Measurements from ENCODE around the gene DNAH2. TPM values are rescaled to one million over a fixed set of nuclear protein-coding genes. Genes with fewer than 3 reads are reported as not detected.

The DNAH2 gene, protein sequence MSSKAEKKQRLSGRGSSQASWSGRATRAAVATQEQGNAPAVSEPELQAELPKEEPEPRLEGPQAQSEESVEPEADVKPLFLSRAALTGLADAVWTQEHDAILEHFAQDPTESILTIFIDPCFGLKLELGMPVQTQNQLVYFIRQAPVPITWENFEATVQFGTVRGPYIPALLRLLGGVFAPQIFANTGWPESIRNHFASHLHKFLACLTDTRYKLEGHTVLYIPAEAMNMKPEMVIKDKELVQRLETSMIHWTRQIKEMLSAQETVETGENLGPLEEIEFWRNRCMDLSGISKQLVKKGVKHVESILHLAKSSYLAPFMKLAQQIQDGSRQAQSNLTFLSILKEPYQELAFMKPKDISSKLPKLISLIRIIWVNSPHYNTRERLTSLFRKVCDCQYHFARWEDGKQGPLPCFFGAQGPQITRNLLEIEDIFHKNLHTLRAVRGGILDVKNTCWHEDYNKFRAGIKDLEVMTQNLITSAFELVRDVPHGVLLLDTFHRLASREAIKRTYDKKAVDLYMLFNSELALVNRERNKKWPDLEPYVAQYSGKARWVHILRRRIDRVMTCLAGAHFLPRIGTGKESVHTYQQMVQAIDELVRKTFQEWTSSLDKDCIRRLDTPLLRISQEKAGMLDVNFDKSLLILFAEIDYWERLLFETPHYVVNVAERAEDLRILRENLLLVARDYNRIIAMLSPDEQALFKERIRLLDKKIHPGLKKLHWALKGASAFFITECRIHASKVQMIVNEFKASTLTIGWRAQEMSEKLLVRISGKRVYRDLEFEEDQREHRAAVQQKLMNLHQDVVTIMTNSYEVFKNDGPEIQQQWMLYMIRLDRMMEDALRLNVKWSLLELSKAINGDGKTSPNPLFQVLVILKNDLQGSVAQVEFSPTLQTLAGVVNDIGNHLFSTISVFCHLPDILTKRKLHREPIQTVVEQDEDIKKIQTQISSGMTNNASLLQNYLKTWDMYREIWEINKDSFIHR (N-terminal part only)
- total RNA-seq, result 2.2 TPM

DNA sequence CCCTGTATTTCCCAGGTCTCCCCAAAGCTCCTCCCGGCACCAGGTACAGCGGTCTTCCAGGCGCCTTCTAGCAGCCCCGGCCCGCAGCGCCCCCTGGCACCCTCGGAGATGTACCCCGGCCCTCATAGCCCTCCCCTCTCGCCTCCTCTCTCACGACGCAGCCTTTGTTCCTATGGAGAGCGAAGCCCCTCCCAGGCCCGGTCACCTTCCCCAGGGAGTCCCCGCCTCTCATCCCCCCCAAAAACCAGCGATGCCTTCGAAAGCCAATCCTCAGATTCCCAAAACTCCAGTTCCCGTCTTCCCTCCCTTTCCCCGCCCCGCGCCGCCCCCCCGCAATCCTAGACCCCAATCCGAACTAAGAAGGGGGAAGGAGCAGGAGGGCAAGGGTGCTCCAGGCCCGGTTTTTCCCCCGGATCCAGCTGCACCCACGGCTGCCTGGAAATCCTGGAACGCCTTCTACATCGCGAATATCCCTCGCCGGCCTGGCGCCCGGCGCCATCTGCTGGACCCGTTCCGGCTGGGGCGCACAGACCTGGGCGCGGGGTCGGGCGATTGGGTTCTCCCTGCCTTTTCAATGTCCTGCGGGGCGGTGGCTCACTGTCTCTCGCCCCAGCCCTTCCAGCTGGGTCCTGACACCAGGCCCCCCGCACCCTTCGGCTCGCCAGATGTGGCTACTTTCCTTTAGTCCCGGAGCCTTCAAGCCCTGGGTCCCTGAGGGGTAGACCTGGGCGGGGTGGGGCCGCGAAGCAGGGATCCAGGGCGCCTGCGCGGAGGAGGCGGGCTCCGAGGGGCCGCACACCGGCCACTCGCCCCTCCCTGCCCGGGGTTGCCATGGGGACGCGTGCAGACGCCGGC is at the start of gene DNAH2:
DNAH2 (plus strand) TSS at position 844 of the 855 bp plus-strand sequence. CDS start 1,991 bp downstream, outside the sequence.

DNA sequence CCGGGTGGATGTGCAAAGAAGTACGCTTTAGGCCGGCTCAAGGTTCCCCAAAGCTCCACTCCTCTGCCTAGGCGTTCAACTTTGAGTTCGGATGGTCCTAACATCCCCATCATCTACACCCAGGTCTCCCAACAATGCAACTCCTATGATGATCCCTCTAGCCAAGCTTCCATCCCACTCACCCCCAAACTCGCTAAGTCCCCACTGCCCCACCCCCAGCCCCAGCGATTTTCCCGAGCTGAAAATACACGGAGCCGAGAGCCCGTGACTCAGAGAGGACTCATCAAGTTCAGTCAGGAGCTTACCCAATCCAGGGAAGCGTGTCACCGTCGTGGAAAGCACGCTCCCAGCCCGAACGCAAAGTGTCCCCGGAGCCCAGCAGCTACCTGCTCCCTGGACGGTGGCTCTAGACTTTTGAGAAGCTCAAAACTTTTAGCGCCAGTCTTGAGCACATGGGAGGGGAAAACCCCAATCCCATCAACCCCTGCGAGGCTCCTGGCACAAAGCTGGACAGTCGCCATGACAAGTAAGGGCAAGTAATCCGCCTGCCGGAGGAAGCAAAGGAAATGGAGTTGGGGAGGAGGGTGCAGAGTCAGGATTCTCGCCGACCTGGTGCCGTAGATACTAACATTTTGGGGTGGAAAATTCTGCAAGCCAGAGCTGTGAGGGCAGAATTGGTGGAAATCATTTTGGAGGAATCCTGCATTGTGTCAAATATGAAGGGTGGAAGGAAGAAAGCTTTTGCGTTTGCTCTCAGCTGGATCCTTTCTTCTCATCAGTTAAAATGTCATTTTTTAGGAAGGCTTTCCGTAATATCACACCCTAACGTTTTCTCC is 30.3 kb upstream of the DNAH2 start, which contains the start of gene TP53:
TP53 (minus strand) TSS at position 419 of the 836 bp plus-strand sequence. CDS start 10,896 bp downstream, outside the sequence.

DNA sequence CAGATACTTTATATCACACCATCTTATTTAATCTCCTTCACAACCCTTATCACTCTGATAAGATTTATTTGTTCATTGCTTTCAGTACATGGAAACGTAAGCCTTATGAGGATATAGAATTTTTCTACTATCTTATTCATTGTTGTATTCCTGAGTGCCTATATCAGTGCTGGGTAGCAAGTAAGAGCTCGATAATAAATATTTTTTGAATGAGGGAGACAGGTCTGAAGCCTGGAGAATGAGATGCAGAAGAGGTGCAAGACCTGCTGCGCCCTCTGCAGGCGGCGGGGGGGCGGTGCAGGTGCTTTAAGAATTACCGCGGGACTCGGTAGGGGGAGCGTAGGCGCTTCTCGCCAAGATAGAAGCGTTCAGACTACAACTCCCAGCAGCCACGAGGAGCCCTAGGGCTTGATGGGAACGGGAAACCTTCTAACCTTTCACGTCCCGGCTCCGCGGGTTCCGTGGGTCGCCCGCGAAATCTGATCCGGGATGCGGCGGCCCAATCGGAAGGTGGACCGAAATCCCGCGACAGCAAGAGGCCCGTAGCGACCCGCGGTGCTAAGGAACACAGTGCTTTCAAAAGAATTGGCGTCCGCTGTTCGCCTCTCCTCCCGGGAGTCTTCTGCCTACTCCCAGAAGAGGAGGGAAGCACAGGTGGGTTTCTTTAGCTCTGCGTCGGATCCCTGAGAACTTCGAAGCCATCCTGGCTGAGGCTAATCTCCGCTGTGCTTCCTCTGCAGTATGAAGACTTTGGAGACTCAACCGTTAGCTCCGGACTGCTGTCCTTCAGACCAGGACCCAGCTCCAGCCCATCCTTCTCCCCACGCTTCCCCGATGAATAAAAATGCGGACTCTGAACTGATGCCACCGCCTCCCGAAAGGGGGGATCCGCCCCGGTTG is 29.4 kb upstream of the DNAH2 start, which contains the start of gene WRAP53:
WRAP53 (plus strand) TSS at position 570 of the 900 bp plus-strand sequence; CDS start at position 742, 172 bp downstream.

DNA sequence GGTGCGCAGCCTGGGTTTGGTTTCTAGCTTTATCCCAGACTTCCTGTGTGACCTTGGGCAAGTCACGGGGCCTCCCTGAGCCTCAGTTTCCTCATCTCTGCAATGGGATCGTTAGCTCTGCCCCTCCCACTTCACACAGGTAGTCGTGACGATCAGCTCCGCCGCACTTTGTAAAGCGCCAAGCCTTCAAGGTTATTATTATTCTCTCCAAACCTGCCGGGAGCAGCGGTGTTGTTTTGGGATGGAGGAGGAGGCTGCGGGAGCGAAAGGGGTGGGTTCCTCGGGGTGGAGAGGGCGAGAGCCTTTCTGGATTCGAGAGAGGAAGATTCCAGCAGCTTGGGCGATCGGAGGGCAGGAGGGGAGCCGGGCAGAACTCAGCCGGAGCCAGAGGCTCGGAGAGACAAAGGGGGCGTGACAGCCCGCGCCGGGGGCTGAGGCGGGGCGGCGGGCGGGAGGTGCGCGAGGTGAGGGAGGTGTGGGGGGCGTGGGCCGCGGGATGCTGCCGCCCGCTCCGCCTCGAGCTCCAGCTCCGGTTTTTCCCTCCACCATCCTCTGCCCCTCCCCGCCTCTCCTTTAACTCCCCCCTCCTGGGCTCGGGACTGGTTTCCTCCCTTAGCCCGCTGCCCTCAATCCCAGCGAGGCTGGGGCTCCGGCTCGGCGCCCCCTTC is 12.8 kb upstream of the DNAH2 start, which contains the start of gene EFNB3:
EFNB3 (plus strand) TSS at position 602 of the 668 bp plus-strand sequence. CDS start 397 bp downstream, outside the sequence.

DNA sequence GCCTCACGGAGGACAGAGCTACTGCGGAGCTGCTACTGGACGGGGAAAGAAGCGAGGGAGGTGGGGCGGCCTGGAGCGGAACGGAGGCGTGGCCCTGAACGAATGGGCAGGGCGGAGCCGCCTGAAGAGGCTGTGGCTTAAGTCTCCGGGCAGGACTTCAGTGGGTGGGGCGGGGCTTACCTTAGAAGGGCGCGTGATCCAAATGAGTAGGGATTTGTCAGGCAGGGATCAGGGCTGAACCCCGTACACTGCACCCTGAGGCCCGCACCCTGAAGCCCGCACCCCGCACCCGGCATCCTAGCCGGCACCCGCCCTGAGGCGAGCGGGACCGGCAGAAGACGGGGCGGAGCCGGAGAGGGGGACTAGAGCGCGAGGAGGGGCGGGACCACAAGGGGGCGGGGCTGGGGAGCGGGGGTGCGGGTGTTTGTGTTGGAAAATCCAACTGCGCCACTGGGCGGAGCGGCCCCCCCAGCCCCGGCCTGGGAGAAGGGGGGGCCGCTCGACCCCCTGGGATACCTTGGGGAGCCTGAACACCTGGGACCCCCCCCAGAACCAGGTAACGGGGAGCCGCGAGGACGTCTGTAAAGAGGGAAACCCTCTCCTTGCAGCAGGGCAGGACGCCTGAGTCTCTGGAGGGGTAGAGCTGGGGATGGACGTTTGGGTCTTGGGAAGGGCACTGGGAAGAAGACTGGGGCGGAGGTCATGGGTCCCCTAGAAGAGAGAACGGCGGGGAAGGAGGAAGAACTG is 116.4 kb downstream of the DNAH2 start, which contains the start of gene KDM6B:
KDM6B (plus strand) TSS at position 423 of the 747 bp plus-strand sequence. CDS start 11,338 bp downstream, outside the sequence.

DNA sequence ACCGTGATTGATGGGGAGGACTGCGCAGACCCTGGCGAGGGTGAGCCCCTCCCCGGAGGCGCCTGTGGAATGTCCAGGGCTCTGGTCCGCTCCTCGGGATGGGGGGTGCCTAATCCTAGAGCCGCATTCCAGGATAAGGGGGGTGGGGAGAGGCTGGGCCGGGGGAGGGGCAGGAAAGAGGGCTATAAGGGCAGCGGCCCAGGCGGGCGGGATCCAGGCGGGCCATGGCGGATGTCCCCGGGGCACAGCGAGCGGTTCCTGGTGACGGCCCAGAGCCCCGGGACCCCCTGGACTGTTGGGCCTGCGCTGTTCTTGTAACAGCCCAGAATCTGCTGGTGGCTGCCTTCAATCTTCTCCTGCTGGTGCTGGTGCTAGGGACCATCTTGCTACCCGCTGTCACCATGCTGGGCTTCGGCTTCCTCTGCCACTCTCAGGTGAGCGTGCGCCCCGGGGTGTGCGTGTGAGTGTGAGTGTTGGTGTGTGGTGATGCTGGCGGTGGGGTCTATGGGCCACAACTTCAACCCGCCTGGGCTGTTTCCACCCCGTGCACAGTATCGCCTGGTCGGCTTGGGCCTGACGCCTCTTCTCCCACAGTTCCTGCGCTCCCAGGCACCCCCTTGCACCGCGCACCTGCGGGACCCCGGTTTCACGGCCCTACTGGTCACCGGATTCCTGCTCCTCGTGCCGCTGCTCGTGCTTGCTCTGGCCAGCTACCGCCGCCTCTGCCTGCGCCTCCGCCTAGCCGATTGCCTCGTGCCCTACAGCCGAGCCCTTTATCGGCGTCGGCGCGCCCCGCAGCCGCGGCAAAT is 137.5 kb downstream of the DNAH2 start, which contains the start of gene TMEM88:
TMEM88 (plus strand) TSS at position 216 of the 809 bp plus-strand sequence; CDS start at position 225, 9 bp downstream.

DNA sequence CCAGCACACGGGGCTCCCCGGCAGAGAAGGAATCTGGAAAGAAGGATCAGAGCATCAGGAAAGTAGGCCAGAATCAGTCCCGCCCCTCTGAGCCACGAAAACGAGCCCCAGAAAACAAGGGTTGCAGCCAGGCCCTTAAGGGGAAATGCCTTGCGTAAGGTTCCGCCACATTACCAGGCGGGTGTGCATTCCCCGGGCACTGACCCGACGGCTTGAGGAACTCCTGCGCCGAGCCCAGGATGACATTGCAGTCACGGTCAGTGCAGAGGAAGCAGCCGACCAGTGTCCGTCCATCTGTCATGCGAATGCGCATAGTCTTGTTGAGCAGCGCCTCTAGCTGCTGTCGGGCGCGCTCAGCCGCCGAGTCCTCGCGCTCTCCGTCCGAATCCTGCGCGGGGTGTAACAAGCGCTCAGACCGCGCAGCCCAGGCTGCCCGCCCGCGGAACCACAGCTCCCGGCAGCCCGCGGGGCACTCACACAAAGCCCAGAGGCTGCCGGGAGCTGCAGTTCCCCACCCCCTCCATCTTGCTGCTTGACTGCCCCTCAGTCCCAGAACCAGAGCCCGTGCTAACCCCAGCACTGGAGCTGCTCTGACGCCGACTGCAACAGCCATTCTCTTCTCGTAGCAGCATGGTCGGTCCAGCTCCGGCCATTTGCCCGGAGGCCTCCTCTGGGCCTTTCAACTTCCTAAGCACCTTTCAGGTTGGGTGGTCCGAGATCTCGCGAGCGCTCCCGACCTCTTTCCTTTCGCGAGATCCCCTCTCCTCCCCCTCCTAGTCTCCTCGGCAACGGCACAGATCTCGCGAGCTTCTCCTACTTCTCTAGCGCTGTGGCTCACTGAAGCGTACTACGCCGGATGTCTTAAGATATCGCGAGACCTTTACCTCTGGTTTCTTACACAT is 139.5 kb downstream of the DNAH2 start, which contains the start of gene NAA38:
NAA38 (minus strand) TSS at position 749 of the 902 bp plus-strand sequence; CDS start at position 653, 96 bp downstream.

DNA sequence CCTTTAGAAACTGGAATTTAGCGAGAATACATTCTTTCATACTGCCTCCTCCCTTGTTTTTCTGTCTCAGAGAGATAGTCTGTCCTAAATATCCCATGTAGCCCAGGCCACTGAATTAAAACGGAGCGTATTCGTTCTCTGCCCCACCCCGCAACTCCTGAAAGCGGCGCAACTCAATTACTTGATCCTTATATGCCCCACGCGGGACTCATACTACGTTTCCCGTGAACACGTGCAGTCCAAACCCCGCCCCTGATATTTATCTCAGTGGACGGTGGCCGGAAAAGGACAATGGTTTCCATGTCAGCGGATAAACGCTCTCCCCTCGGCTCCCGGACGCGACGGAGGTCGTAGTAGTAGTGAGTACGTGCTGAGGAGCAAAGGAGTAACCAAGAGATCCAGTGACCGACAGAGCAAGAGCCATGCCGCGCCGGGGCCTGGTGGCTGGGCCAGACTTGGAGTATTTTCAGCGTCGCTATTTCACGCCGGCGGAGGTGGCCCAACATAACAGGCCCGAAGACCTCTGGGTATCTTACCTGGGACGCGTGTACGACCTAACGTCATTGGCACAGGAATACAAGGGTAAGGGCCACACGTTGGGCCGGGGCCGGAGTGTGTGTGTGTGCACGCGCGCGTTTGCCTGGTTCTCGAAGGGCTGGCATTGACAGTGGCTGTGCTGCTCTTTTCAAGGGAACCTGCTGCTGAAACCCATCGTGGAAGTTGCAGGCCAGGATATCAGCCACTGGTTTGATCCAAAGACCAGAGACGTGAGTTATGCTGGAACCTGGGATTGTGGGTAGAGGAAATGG is 140.4 kb downstream of the DNAH2 start, which contains the start of gene CYB5D1:
CYB5D1 (plus strand) TSS at position 291 of the 809 bp plus-strand sequence; CDS start at position 423, 132 bp downstream.

Other genes with a start within 250 kb of the DNAH2 start
- gene ZBTB4, start 238.1 kb upstream of the DNAH2 start, total RNA-seq, result 20.0 TPM
- gene SLC35G6, start 236.3 kb upstream of the DNAH2 start, total RNA-seq, result not detected
- 106 TPM for gene POLR2A, start 233.4 kb upstream of the DNAH2 start, total RNA-seq
- 6.6 TPM for gene TNFSF12, start 168.7 kb upstream of the DNAH2 start, total RNA-seq
- 0.94 TPM for gene TNFSF13, start 159.0 kb upstream of the DNAH2 start, total RNA-seq
- gene SENP3, start 155.8 kb upstream of the DNAH2 start, total RNA-seq, result 67.6 TPM
- gene CD68, start 138.1 kb upstream of the DNAH2 start, total RNA-seq, result 1.6 TPM
- 36.6 TPM for gene MPDU1, start 133.9 kb upstream of the DNAH2 start, total RNA-seq
- gene SOX15, start 127.7 kb upstream of the DNAH2 start, total RNA-seq, result 1.6 TPM
- 52.9 TPM for gene FXR2, start 102.8 kb upstream of the DNAH2 start, total RNA-seq
- gene SAT2, start 89.9 kb upstream of the DNAH2 start, total RNA-seq, result 32.2 TPM
- gene SHBG, start 87.6 kb upstream of the DNAH2 start, total RNA-seq, result not detected
- 16.6 TPM for gene ATP1B2, start 66.8 kb upstream of the DNAH2 start, total RNA-seq
- gene TP53, start 30.3 kb upstream of the DNAH2 start, total RNA-seq, result 15.3 TPM
- 11.6 TPM for gene WRAP53, start 29.3 kb upstream of the DNAH2 start, total RNA-seq
- gene EFNB3, start 12.5 kb upstream of the DNAH2 start, total RNA-seq, result 19.7 TPM
- 33.5 TPM for gene KDM6B, start 116.5 kb downstream of the DNAH2 start, total RNA-seq
- gene TMEM88, start 137.3 kb downstream of the DNAH2 start, total RNA-seq, result 1.9 TPM
- gene NAA38, start 139.8 kb downstream of the DNAH2 start, total RNA-seq, result 24.1 TPM
- gene CYB5D1, start 140.3 kb downstream of the DNAH2 start, total RNA-seq, result 18.2 TPM
- 496 TPM for gene CHD3, start 171.0 kb downstream of the DNAH2 start, total RNA-seq
- 7.5 TPM for gene RNF227, start 198.5 kb downstream of the DNAH2 start, total RNA-seq
- 7.5 TPM for gene KCNAB3, start 212.1 kb downstream of the DNAH2 start, total RNA-seq
- 32.2 TPM for gene TRAPPC1, start 214.2 kb downstream of the DNAH2 start, total RNA-seq
- 46.0 TPM for gene CNTROB, start 214.5 kb downstream of the DNAH2 start, total RNA-seq